Cerebellar cortex (tissue), 1 donor: Measurements from ENCODE around the gene TDRD9.

Source experiments
- DNase-seq: peaks from one replicate; pipeline ENCODE4 v3.0.0-alpha.2; 2015; ENCODE audit warnings: low spot score

The TDRD9 gene

DNA sequence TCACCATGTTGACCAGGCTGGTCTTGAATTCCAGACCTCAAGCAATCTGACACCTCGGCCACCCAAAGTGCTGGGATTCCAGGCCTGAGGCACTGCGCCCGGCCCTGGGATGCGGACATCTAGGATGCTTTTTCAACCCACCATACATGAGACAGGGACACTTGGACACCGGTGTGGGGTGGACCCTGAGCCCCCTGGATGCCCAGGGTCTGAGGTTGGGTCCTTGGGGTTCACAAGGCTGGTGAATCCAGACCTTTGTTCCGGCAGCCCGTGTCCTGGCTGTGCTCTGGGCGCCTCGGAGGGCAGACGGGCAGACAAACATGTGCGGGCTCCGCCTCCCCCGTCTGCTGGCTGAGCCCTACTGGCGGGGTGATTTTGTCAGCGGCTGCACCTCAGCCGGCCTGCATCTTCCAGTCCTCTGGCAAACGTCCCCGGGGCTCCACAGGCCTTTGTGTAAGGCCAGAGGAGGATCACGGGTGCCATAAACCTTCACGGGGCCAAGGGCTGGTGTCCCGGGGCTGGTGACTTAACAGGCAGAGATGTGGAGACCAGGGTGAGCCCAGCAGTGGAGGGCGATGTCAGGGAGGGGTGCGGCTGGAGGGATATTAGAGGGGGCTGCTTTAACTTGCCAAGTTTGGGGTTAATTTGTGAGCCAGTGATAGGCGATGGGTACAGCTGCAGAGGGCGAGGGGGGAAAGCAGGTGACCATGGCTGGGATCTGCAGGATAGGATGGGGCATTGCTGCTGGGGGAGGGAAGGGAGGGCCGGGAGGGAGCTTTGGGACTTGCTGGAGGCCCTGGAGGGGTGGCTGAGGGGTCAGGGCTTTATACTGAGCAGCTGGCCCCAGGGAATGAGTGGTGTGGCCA, 163.0 kb downstream of the TDRD9 start:
- DNase-seq = no peak

DNA sequence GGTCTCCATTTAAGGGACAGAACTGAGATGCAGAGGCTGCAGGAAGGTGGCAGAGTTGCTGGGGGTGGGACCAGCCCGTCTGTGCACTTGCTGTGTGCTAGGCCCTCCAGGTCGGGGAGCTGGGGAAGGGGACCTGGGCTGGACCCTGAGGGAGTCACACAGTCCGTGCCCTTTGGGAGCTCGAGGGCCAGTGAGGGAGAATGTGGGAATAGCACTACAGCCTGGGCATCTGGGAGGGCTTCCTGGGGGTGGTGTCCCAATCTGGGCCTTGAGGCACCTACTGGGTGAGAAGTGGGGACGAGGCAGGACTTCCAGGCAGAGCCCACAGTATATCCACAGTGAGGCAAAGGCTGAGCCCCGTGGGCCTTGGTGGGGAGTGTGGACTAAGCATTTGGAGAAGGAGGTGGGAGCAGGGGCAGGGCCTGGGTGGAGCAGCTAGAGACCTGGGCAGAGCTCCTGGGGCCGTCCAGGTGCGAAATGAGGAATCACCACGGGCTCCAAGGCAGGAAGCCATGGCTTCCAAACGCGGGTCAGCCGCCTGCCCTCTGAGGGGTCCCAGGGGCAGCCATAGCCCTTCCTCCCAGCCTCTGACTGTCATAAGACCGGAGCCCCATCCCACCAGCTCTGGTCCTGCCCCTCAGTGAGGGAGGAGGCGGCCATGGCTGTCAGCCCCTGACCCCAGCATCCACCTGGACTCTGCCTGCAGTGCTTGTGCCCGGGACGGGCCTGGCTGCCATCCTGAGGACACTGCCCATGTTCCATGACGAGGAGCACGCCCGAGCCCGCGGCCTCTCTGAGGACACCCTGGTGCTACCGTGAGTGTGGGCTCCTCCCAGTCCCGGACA, 163.9 kb downstream of the TDRD9 start:
- no peak for DNase-seq

DNA sequence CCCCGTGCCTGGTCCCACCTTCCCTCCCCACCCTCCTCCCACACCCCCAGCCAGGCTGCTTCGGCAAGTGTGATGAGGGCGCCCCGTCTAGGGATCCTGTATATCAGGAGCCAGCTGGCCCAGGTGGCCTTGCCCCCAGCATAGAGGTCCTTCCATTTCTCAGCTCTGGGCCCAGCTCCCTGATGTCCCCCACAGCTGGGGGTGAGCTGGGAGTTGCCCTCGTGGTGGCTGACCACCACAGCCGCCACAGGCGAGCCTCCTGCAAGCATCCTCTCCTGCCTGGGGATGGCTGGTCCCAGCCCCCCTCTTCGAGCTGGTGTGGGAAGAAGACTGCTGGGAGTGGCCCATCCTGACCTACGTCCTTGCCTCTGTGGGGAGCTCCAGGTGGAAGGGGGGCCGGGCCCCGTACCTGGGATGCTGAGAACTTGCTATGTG, 164.7 kb downstream of the TDRD9 start:
- no peak for DNase-seq

DNA sequence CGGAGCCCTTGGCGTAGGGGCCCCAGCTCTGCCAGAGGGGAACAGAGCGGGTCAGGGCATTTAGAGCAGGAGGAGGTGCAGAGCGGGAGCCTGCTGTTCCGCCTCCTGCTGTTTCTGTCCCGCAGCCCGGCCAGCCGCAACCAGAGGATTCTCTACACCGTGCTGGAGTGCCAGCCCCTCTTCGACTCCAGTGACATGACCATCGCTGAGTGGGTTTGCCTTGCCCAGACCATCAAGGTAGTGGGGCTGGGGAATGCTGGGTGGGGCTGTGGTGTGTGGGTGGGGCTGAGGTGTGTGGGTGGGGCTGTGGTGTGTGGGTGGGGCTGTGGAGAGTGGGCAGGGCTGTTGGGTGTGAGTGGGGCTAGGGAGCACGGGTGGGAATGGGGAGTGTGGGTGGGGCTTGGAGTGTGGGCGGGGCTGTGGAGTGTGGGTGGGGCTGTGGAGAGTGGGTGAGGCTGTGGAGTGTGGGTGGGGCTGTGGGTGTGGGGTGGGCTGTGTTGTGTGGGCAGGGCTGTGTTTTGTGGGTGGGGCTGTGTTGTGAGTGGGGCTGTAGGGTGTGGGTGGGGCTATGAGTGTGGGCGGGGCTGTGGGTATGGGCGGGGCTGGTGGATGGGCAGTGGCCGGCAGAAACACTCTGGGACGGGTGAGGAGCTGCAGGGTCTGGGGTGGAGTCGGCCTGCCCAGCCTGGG, 165.3 kb downstream of the TDRD9 start:
- no peak for DNase-seq

DNA sequence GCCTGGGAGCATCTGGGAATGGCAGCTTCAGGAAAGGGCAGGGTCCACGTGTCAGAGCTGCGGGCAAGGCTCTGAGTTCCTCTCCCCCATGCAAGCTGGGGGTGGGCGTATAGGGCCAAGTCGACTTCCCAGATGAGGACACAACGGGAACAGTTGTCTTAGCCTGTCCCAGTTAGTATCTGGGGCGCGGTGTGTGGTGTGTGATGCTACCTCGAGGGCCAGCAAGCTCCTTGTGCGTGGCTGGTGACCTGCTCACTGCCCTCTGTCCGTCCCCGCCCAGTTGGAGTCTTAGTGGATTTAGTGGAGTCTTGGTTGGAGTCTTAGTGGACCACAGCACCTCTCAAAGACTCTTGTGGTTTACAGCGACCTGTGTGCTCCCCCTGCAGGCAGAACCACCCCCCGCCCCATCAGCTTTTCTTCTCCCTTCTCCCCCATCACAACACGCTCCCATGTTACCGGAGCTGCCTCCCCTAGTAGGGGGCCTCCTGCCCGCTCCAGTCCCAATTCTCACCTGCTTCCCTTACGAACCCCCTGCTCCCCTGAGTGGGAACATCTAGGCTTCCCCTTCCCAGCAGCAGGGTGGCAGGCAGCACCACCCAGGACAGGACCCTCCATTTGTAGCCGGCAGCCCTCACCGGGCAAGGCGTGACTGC, 165.9 kb downstream of the TDRD9 start:
- DNase-seq = no peak

DNA sequence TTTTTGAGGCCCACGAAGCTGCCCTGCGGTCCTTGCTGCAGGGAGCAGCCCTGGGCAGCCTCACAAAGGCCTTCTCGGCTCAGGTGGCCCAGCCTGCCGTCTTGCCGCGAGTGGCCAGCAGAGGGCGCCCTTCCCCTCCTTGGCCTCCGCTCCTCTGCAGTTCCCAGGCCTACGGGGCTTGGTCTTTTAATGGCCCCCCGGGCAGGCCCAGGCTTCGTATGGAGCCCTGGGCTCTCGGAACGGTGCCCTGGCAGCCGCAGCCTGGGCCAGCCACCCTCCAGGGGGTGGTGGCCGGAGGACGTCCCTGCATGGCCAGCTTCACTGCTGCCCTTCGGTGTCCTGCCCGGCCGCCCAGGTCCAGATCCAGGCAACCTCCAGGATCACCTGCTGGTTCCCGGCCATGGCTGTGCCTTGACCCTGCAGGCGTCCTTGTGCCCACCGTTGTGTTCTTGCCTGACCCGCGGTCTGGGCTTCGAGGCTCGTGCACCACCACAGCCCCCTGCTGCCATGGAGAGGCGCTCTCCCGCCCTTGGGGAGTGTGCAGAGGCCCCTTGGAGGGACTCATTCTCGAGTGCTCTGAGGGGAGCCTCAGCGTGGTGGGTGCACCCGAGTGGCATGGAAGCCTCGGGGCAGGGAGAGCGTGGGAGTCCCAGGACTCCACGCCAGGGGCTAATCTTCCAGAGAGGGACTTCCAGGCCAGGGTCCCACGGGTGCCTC, 166.6 kb downstream of the TDRD9 start:
- peak; percentile 42 for DNase-seq

DNA sequence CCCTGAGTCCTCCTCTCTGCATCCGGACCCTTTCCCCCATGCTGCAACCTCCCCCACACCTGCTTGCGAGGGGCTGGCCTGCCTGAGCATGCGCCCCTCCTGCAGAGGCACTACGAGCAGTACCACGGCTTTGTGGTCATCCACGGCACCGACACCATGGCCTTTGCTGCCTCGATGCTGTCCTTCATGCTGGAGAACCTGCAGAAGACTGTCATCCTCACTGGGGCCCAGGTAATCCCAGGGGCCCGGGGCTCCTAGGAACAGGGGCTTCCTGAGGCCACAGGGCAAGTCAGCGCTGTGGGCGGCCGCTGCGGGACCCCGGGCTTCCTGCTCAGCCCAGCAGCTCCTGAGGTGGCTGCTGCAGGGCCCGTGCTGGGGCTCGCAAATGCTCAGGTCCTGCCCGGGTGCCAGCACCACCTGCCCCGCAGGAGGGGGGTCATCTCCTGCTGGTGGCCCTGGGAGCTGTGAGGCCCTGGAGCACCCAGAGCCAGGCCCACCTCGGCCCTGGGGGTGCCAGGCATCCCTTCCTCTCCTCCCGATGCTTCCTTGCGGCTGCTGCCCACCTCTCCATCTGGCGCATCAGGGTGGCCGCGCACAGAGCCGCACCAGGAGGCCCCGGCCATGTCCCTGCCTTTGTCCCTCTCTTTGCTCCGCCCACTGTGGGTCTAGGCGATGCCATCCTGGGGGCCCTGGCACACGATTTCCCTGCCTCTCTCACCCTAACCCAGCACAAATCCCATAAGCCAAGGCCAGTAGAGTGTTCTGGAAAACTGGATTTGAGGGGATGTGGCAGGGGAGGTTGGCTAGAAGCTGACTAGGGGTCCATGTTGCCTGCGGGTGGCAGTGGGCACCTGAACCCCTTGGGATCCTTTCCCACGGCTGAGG, 167.4 kb downstream of the TDRD9 start:
- no peak for DNase-seq

DNA sequence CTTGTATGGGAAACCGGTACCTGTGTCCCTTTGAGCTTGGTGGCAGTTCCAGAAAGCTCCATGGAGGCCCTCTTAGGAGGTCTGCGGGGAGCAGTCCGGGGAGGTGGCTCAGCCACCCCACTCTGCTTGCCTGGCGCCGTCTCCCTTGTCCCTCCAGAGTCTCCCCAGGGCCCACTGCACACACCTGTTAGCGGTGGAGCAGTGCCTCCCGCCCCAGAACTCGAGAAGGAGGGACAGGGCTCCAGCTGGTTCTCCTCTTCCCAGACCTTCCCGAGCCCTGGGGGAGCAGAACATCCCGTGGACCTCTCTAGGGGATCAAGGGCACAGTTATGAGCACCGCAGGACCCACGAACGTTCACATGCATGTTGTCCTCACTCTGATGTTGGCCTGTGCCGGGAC, 168.1 kb downstream of the TDRD9 start:
- DNase-seq = no peak

DNA sequence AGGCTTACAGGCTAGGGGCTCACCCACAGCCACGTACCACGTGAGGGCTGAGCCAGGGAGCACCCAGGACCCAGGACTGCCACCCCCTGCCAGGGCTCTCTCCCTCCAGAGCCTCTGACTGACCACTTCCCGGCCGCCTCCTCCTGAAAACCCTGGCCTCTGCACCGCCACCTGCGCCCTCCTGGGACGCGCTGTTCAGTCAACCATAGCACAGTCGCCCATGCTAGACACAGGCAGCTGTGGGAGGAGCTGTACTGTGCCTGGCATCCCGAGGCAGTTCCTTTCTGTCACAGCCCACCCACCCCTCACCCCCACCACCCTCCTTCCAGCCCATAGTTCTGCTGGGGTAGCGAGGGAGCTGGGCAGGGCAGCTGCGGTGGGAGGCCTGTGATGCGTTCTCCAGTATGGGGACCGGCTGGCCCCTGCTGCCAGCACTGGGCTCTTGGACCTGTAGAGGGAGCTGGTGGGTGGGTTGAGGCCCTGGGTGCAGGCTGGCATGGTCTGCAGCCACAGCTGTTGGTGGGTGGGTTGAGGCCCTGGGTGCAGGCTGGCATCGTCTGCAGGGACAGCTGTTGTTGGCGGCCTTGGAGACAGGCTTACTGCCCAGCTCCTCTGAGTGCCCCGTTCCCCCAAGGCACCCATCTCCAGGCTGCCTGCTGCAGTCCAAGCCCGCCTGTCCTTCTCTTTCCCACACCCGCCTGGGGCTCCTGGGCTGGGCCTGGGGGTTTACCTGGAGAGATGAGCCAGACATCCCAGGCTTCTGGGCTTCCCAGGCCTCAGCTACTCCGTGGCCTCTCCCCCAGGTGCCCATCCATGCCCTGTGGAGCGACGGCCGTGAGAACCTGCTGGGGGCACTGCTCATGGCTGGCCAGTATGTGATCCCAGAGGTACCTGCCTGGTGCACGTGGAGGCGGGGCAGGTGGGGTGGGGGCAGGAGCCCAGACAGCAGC, 168.8 kb downstream of the TDRD9 start:
- no peak for DNase-seq

DNA sequence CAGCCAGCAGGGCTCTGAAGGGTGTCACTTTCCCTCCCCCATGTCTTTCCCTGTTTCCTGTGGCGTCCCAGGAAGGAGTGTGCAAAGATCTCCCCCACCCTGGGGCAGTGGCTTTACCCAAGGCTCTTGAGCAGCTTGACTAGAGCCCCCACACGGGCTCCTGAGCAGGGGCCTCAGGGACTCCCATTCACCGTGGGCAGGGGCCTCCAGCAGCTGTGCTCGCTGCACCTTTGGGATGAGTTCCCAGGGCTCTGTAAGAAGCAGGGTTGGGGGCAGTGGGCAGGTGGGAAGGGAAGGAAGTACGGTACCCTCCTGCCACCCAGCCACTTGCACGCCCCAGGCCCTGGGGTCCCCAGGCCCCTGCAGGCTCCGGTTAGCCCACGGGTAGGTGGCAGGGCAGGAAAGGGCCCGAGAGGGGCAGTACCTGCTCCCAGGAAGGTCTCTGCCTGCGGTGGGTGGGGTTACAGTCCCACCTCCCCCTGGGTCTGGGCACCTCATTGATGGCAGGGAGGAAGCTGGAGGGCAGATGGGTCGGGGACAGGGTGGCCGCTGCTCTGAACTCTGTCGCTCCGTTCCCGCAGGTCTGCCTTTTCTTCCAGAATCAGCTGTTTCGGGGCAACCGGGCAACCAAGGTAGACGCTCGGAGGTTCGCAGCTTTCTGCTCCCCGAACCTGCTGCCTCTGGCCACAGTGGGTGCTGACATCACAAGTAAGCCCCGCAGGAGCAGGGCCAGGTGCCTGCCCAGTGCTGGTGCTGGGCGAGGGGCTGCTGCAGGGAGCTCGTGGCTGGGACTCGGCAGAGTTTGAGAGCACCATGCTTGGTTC, 170.2 kb downstream of the TDRD9 start:
- no peak for DNase-seq

DNA sequence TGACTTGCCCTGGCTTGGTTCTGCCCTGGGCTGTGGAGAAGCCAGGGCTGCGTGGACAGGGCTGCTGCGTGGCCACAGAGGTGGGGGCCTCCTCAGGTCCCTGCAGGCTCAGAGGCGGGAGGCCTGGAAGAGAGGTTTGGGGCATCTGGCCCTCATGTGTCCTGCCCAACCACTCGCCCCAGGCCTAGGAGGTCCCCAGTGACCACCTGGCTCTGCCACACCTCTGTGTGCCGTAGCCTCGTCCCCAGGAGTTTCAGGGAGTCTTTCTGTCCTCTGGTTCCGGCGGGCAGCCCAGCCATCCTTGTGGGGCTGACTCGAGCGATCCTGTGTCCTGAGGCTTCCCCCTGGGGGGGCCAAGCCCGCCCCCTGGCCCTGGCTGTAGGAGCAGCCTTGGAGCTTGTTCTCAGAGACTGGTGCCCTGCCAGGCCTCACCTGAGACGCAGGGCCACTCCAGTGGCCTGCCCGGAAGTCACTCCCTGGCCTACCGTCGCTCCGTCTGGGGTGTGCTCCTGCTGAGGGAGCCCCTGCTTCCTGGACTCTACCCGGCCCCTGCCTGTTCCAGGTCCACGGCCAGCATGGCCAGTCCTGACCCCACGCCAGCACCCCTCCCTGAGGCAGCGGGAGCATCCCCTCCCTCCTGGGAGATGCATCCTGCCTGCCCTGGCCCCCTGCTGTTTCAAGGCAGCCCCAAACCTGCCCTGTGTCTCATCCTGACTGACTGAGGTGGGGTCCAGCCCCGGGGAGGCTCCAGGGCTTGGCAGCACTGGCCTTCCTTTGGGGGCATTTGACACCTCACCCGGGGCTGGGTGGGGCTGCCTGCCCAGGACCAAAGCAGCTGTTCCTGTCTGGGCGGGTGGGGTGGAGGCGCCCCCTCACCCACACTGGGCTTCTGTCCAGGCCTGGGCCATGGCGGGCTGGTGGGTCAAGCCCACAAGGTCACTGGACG, 171.1 kb downstream of the TDRD9 start:
- no peak for DNase-seq

DNA sequence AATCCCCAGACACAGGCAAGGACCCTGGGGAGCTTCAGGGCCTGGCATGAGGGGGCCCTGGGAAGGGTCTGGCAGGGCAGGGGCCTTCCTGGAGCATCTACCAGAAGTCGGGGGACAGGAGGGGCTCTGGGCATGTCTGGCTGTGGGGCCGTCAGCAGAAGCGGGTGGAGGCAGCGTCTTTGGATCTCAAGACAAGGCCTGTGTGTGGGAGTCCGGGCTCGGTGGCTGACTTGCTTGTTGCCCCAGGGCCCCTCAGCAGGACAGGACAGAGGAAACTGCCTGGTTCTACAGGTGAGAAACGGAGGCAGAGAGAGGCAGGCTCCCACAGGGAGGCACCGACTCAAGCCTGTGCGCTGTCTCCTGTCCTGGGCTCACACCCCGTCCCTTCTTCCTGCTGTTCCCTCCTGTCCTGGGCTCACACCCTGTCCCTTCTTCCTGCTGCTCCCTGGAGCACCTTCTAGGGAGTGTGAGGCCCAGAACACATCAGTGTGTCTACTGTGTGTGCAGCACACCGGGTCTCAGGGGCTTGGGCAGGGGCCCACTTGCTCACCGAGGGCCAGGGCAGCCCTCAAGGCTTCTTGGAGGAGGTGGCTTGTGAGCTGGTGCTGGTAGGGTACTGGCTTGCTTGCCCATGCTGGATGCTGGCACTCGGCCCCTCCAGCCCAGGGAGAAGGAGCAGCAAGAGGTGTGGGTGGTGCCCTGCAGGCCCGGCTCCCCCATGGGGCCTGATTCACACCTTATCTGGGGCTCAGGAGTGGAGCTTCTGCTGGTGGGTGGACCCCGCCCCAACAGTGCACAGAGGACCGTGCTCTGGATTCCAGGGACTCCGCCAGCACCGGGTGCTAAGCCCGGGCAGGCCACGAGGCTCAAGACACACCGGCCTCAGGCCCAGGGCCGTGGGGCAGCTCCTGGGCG, 172.2 kb downstream of the TDRD9 start:
- DNase-seq = no peak

DNA sequence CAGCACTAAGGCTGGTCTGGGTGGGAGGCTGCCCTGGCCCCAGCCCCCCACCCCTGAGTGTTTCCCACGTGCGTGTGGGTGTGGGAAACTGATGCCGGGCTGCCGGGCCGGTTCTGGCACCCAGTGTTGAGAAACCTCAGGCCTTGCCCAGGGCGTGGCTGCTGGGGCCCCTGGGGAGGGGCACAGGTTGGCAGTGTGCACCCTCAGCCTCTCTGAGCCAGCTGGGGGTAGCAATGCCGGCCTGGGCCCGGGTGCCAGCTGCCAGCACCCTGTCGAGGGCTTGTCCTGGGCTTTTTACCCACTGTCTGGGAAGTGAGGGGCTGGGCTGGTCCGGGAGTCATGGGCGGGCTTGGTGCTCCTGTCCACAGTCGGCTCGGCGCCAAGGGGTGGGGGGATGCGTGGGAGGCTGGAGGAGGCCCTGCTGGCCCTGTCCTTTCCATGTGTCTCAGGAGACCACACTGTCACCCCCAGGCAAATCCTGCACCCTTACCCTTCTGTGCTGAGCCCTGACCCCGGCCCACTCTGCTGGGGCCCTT, 172.9 kb downstream of the TDRD9 start:
- no peak for DNase-seq

DNA sequence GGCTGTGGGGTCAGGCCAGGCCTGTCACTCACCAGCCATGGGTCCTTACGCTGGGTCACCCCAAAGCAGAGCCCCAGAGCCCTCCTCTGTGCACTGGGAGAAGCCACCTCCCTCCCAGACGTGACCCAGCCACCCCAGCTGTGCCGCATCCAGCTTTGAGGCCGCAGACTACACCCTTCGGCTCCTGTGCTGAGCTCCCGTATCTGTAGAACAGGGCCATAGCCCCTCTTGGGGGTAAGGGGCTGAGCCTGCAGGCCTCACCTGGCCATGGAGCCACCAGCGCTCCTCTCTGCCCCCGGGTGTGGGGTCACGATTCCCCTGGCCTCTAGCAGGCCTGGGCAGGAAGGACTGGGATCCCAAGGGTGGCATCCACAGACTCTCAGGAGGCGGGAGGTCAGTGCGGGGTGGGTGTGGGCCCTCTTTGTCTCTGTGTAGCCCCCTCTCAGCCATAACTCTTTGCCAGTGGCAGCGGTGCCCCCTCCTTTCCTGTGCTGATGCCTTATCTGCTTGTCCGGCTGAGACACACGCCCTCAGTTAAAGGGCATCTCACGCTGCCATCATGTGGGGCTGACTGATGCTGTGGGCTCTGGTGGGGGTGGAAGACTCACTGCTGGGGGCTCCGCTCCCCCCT, 173.5 kb downstream of the TDRD9 start:
- DNase-seq = no peak
